Stimulated activated effector memory CD8-positive, alpha-beta T cell treated with anti-CD3 and anti-CD28 coated beads, Interleukin-12 subunit alpha, Interleukin-12 subunit beta, amount 100 ng/mL, for 72 hours (primary cell): ENCODE results near the gene HPCAL1.

Experiments
- ATAC-seq: fragments of 150-1000 bp; cut with Tn5 transposase; 2 replicates; pipeline ENCODE4 v1.10.0; 2021
- DNase-seq, 2 donors: peaks; one replicate each; pipeline ENCODE4 v3.0.0; 2021 to 2022; ENCODE audit warnings: low spot score in 2 of 2
- H3K27ac Mint-ChIP-seq: one replicate; pipeline ENCODE4 v1.8.0; 2022; ENCODE audit warnings: mild to moderate bottlenecking, mixed read lengths
- H3K36me3 Mint-ChIP-seq: one replicate; pipeline ENCODE4 v1.8.0; 2022; ENCODE audit warnings: mild to moderate bottlenecking, mixed read lengths
- H3K4me1 Mint-ChIP-seq: one replicate; pipeline ENCODE4 v1.8.0; 2022; ENCODE audit warnings: mixed read lengths
- H3K4me3 Mint-ChIP-seq: one replicate; pipeline ENCODE4 v1.8.0; 2022; ENCODE audit warnings: mild to moderate bottlenecking, mixed read lengths
- H3K9me3 Mint-ChIP-seq: one replicate; pipeline ENCODE4 v1.8.0; 2022; ENCODE audit warnings: mixed read lengths

Gene HPCAL1

GRCh38 chr2:10352361-10352760, 49.7 kb downstream of the HPCAL1 start:
- ATAC-seq (no peak), DNase-seq (no peak)
- no peak overlapping the region for H3K4me3 Mint-ChIP-seq
- H3K4me1 Mint-ChIP-seq = peaks cover 54% of the 10 kb centered on the region
- H3K9me3 Mint-ChIP-seq = no peaks in the 10 kb centered on the region
- H3K27ac Mint-ChIP-seq = peak overlapping the region; percentile 70
- peaks cover 24% of the 10 kb centered on the region for H3K36me3 Mint-ChIP-seq

- DNase-seq (no peak), ATAC-seq (no peak)
- H3K9me3 Mint-ChIP-seq = no peaks in the 10 kb centered on the region
- peaks cover 30% of the 10 kb centered on the region for H3K36me3 Mint-ChIP-seq
- H3K4me3 Mint-ChIP-seq = no peak overlapping the region
- H3K4me1 Mint-ChIP-seq = peaks cover 60% of the 10 kb centered on the region
- peak overlapping the region; percentile 70 for H3K27ac Mint-ChIP-seq
Observed at GRCh38 chr2:10352972-10353371, 50.3 kb downstream of the HPCAL1 start.

GRCh38 chr2:10353931-10354330, 51.2 kb downstream of the HPCAL1 start:
- no peak for ATAC-seq
- peak overlapping the region; percentile 70 for H3K27ac Mint-ChIP-seq
- peaks cover 69% of the 10 kb centered on the region for H3K4me1 Mint-ChIP-seq
- no peak for DNase-seq
- H3K9me3 Mint-ChIP-seq = no peaks in the 10 kb centered on the region
- H3K36me3 Mint-ChIP-seq = peaks cover 39% of the 10 kb centered on the region
- no peak overlapping the region for H3K4me3 Mint-ChIP-seq

GRCh38 chr2:10354399-10354798, 51.7 kb downstream of the HPCAL1 start:
- Mint-ChIP-seq H3K9me3 (no peaks in the 10 kb centered on the region), H3K4me1 (peaks cover 70% of the 10 kb centered on the region), H3K36me3 (peaks cover 39% of the 10 kb centered on the region), H3K4me3 (no peak overlapping the region), H3K27ac (peak overlapping the region; percentile 70)
- no peak for DNase-seq
- ATAC-seq = no peak

- peak overlapping the region; percentile 70 for H3K27ac Mint-ChIP-seq
- no peak for ATAC-seq
- H3K9me3 Mint-ChIP-seq = no peaks in the 10 kb centered on the region
- peaks cover 46% of the 10 kb centered on the region for H3K36me3 Mint-ChIP-seq
- no peak for DNase-seq
- H3K4me3 Mint-ChIP-seq = no peak overlapping the region
- H3K4me1 Mint-ChIP-seq = peaks cover 77% of the 10 kb centered on the region
Observed at GRCh38 chr2:10355471-10356438, 53.1 kb downstream of the HPCAL1 start.

- Mint-ChIP-seq H3K36me3 (peaks cover 46% of the 10 kb centered on the region), H3K27ac (peak overlapping the region; percentile 70), H3K4me1 (peaks cover 73% of the 10 kb centered on the region), H3K4me3 (no peak overlapping the region), H3K9me3 (no peaks in the 10 kb centered on the region)
- DNase-seq = no peak
- ATAC-seq = peak; percentile 16
Observed at GRCh38 chr2:10356439-10356811, 53.7 kb downstream of the HPCAL1 start.

GRCh38 chr2:10357193-10358169, 54.8 kb downstream of the HPCAL1 start:
- peaks cover 57% of the 10 kb centered on the region for H3K36me3 Mint-ChIP-seq
- H3K9me3 Mint-ChIP-seq = no peaks in the 10 kb centered on the region
- H3K27ac Mint-ChIP-seq = peak overlapping the region; percentile 76
- DNase-seq (no peak), ATAC-seq (no peak)
- H3K4me3 Mint-ChIP-seq = no peak overlapping the region
- H3K4me1 Mint-ChIP-seq = peaks cover 70% of the 10 kb centered on the region

GRCh38 chr2:10359246-10359645, 56.5 kb downstream of the HPCAL1 start:
- no peak overlapping the region for H3K4me3 Mint-ChIP-seq
- no peaks in the 10 kb centered on the region for H3K9me3 Mint-ChIP-seq
- H3K36me3 Mint-ChIP-seq = peaks cover 68% of the 10 kb centered on the region
- H3K27ac Mint-ChIP-seq = peak overlapping the region; percentile 58
- DNase-seq = no peak
- peaks cover 69% of the 10 kb centered on the region for H3K4me1 Mint-ChIP-seq
- no peak for ATAC-seq

GRCh38 chr2:10359731-10360329, 57.1 kb downstream of the HPCAL1 start:
- Mint-ChIP-seq H3K27ac (peak overlapping the region; percentile 58), H3K4me3 (no peak overlapping the region), H3K4me1 (peaks cover 68% of the 10 kb centered on the region), H3K9me3 (no peaks in the 10 kb centered on the region), H3K36me3 (peaks cover 65% of the 10 kb centered on the region)
- ATAC-seq (no peak), DNase-seq (no peak)

GRCh38 chr2:10360460-10360849, 57.8 kb downstream of the HPCAL1 start:
- Mint-ChIP-seq H3K4me1 (peaks cover 69% of the 10 kb centered on the region), H3K9me3 (no peaks in the 10 kb centered on the region), H3K4me3 (no peak overlapping the region), H3K27ac (peak overlapping the region; percentile 38), H3K36me3 (peaks cover 61% of the 10 kb centered on the region)
- DNase-seq (no peak), ATAC-seq (no peak)

GRCh38 chr2:10360850-10361588, 58.3 kb downstream of the HPCAL1 start:
- no peak for DNase-seq
- Mint-ChIP-seq H3K4me1 (peaks cover 64% of the 10 kb centered on the region), H3K36me3 (peaks cover 56% of the 10 kb centered on the region), H3K4me3 (no peak overlapping the region), H3K27ac (peak overlapping the region; percentile 38), H3K9me3 (no peaks in the 10 kb centered on the region)
- ATAC-seq = no peak

GRCh38 chr2:10362096-10362897, 59.6 kb downstream of the HPCAL1 start:
- ATAC-seq (peak; percentile 15), DNase-seq (no peak)
- no peaks in the 10 kb centered on the region for H3K9me3 Mint-ChIP-seq
- peak overlapping the region; percentile 65 for H3K27ac Mint-ChIP-seq
- H3K4me1 Mint-ChIP-seq = peaks cover 62% of the 10 kb centered on the region
- H3K4me3 Mint-ChIP-seq = no peak overlapping the region
- peaks cover 53% of the 10 kb centered on the region for H3K36me3 Mint-ChIP-seq

GRCh38 chr2:10362898-10363454, 60.3 kb downstream of the HPCAL1 start:
- peaks cover 58% of the 10 kb centered on the region for H3K4me1 Mint-ChIP-seq
- H3K4me3 Mint-ChIP-seq = no peak overlapping the region
- peaks cover 47% of the 10 kb centered on the region for H3K36me3 Mint-ChIP-seq
- DNase-seq (no peak), ATAC-seq (no peak)
- no peak overlapping the region for H3K27ac Mint-ChIP-seq
- no peaks in the 10 kb centered on the region for H3K9me3 Mint-ChIP-seq
